Activated B cell treated with CpG ODN at 0.5 μM for 24 hours (primary cell): ENCODE results near the gene BUD13. TPM values are rescaled to one million over a fixed set of nuclear protein-coding genes. Genes with fewer than 3 reads are reported as not detected.

Experiments
- ATAC-seq: fragments of 200-7000 bp; cut with Tn5 transposase; one replicate; pipeline ENCODE4 v1.10.0; 2021; ENCODE audit warnings: low read depth, mild to moderate bottlenecking, moderate library complexity
- CTCF ChIA-PET: fragments of 350-600 bp; sonication (Branson Sonifier 250); formaldehyde crosslinking; loops from one replicate; lab custom pipeline; 2021; ENCODE audit warnings: antibody characterized with exemption; lab: Charles Lee
- POLR2A ChIA-PET: fragments of 350-600 bp; sonication (Branson Sonifier 250); formaldehyde crosslinking; loops from one replicate; lab custom pipeline; 2021; ENCODE audit warnings: antibody characterized with exemption; lab: Charles Lee
- DNase-seq: peaks from one replicate; pipeline ENCODE4 v3.0.0; 2022
- H3K27ac Mint-ChIP-seq: one replicate; pipeline ENCODE4 v1.8.0; 2020; ENCODE audit warnings: mixed read lengths
- H3K27me3 Mint-ChIP-seq: one replicate; pipeline ENCODE4 v1.8.0; 2021; ENCODE audit warnings: mixed read lengths
- H3K36me3 Mint-ChIP-seq: one replicate; pipeline ENCODE4 v1.8.0; 2021; ENCODE audit warnings: low read depth, mixed read lengths
- H3K4me1 Mint-ChIP-seq: one replicate; pipeline ENCODE4 v1.8.0; 2021; ENCODE audit warnings: mixed read lengths
- H3K4me3 Mint-ChIP-seq: one replicate; pipeline ENCODE4 v1.8.0; 2020; ENCODE audit warnings: mild to moderate bottlenecking, mixed read lengths
- H3K9me3 Mint-ChIP-seq: one replicate; pipeline ENCODE4 v1.8.0; 2020; ENCODE audit warnings: mixed read lengths
- intact Hi-C: fragments of 100-400 bp; cut with micrococcal nuclease; formaldehyde crosslinking; loops from one replicate; pipeline ENCODE4 v1.15.1; 2024
- total RNA-seq: library from RNA; stranded (reverse); gene quantifications from 2 replicates; pipeline ENCODE4 v1.2.3, GENCODE V29; 2022
- TF ChIP-seq, protein P1 (sequence below): fragments of 200-600 bp; IDR thresholded peaks from one replicate; pipeline ENCODE4 v1.8.0; 2022; ENCODE audit warnings: antibody characterized with exemption, mild to moderate bottlenecking

Gene BUD13
- total RNA-seq, 1 donor from 2014 or later: 18.8 TPM

DNA sequence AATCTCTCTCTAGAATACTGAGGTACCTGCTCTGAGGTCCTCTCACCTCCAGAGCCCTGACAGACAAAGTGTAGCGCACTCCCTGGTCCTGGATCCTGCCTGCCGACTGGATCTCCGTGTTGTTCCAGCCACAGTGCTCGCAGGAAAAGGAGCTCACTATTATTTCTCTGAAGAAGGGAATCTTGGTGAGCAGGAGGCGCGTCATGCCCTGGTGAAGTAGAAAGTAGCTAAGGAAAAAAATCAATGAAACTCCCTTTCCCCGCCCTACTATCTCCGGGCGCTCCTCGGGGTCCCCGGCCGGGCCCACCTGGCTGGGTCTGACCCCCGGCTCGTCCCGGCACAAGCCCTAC, 14.6 kb upstream of the BUD13 start:
- Mint-ChIP-seq H3K9me3 (no peaks in the 10 kb centered on the region), H3K4me3 (peak overlapping the region; percentile 98), H3K27me3 (peaks cover 4% of the 10 kb centered on the region), H3K4me1 (peaks cover 33% of the 10 kb centered on the region), H3K36me3 (peaks cover 55% of the 10 kb centered on the region), H3K27ac (peak overlapping the region; percentile 54)
- intact Hi-C loops: loop anchor here (5.0 kb wide), 2 partner anchors 65 to 310 kb away; partner anchors contain the start of gene SIK3
- CTCF ChIA-PET: interaction anchor here (0.7 to 1.2 kb wide), 4 partner anchors 14 to 318 kb away, joined by 3 to 7 read pairs (median 4); partner anchors contain the start of gene BUD13
- TF ChIP-seq, protein P1, sequence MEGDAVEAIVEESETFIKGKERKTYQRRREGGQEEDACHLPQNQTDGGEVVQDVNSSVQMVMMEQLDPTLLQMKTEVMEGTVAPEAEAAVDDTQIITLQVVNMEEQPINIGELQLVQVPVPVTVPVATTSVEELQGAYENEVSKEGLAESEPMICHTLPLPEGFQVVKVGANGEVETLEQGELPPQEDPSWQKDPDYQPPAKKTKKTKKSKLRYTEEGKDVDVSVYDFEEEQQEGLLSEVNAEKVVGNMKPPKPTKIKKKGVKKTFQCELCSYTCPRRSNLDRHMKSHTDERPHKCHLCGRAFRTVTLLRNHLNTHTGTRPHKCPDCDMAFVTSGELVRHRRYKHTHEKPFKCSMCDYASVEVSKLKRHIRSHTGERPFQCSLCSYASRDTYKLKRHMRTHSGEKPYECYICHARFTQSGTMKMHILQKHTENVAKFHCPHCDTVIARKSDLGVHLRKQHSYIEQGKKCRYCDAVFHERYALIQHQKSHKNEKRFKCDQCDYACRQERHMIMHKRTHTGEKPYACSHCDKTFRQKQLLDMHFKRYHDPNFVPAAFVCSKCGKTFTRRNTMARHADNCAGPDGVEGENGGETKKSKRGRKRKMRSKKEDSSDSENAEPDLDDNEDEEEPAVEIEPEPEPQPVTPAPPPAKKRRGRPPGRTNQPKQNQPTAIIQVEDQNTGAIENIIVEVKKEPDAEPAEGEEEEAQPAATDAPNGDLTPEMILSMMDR: no peak
- POLR2A ChIA-PET: interaction anchor here (0.6 to 3.1 kb wide), 9 partner anchors 9 to 392 kb away, joined by 3 to 52 read pairs (median 6); partner anchors contain the start of genes BUD13, PAFAH1B2 and SIDT2
- DNase-seq (no peak), ATAC-seq (peak; percentile 31)

DNA sequence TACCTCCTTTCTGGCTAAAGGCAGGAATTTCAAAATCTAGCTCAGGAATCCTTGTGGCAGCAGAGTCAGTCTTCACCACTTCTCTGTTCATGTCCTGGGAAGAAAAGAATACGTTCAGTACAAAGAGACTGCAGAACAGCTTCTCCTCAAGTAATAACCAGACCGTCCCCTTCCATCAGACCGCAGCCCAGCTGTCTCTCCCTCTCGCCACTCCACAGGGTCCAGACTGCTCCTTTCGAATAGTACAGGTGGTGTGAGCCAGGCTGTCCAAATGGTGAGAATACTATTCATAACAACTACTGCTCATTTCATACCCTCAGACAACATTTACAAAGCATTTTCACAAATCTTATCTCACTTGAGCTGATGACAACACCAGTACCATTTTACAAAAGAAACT, 14.2 kb upstream of the BUD13 start:
- H3K36me3 Mint-ChIP-seq: peaks cover 59% of the 10 kb centered on the region
- peaks cover 4% of the 10 kb centered on the region for H3K27me3 Mint-ChIP-seq
- intact Hi-C loops: loop anchor here (5.0 kb wide), 2 partner anchors 65 to 310 kb away; partner anchors contain the start of gene SIK3
- DNase-seq (no peak), ATAC-seq (no peak)
- POLR2A ChIA-PET: interaction anchor here (0.6 to 3.1 kb wide), 9 partner anchors 8 to 392 kb away, joined by 3 to 52 read pairs (median 6); partner anchors contain the start of genes BUD13, PAFAH1B2 and SIDT2
- H3K9me3 Mint-ChIP-seq: no peaks in the 10 kb centered on the region
- H3K4me1 Mint-ChIP-seq: peaks cover 33% of the 10 kb centered on the region
- CTCF ChIA-PET: interaction anchor here (0.8 to 1.2 kb wide), 4 partner anchors 14 to 319 kb away, joined by 3 to 5 read pairs (median 3); partner anchors contain the start of gene BUD13
- TF ChIP-seq, protein P1: no peak
- H3K27ac Mint-ChIP-seq: peak overlapping the region; percentile 54
- peak overlapping the region; percentile 98 for H3K4me3 Mint-ChIP-seq

DNA sequence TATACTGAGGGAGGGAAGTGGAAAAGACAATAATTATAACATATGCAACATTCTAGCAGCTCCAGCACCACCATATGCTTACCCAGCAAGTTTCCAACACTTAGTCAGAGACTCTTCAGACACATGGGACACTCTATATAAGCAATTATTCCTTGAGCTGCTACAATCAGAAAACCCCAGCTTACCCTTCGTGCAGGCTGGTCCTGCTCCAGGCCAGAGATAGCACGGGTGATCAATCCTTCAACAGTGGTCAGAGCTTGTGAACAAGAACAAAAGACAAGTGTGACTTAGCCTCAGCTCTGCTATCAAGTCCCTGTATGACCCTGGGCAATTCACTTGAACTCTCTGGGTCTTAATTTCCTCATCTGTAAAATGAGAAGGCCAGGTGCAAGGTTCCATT, 13.5 kb upstream of the BUD13 start:
- H3K27me3 Mint-ChIP-seq: peaks cover 4% of the 10 kb centered on the region
- DNase-seq: no peak
- no peak for ATAC-seq
- POLR2A ChIA-PET: interaction anchor here (0.7 to 3.1 kb wide), 6 partner anchors 12 to 393 kb away, joined by 3 to 52 read pairs (median 7); partner anchors contain the start of genes BUD13, PAFAH1B2 and SIDT2
- intact Hi-C loops: loop anchor here (5.0 kb wide), 2 partner anchors 66 to 311 kb away; partner anchors contain the start of gene SIK3
- TF ChIP-seq, protein P1: no peak
- peak overlapping the region; percentile 98 for H3K4me3 Mint-ChIP-seq
- H3K27ac Mint-ChIP-seq: no peak overlapping the region
- H3K9me3 Mint-ChIP-seq: no peaks in the 10 kb centered on the region
- H3K4me1 Mint-ChIP-seq: peaks cover 33% of the 10 kb centered on the region
- peaks cover 65% of the 10 kb centered on the region for H3K36me3 Mint-ChIP-seq
- CTCF ChIA-PET: interaction anchor here (1.1 to 1.2 kb wide), 2 partner anchors 50 to 52 kb away, joined by 3 read pairs; no protein-coding TSS in a partner anchor

DNA sequence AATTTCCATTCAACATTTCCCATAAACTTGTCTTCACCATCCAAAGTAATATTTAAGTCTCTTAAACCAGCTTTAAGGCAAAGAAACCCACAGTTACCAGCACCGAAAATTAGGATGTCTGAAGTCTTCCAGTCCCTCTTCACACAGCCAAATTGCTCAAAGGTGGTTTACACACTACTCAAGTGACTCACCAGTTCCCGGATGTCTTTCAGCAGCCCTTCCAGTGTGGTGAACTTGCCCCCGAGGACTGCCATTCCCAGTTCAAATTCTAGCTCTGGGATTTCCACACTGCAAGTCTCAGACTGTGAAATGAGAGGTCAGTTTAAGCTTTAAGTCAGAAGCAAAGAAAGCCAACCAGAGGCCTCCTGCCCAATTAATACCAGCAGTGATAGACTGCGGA, 9.9 kb upstream of the BUD13 start:
- peaks cover 17% of the 10 kb centered on the region for H3K4me1 Mint-ChIP-seq
- ATAC-seq: no peak
- ChIA-PET CTCF (no interaction called here), POLR2A (interaction anchor here (0.5 kb wide), 1 partner anchor 348 kb away, joined by 4 read pairs; no protein-coding TSS in a partner anchor)
- H3K36me3 Mint-ChIP-seq: peaks cover 92% of the 10 kb centered on the region
- no peaks in the 10 kb centered on the region for H3K9me3 Mint-ChIP-seq
- H3K4me3 Mint-ChIP-seq: no peak overlapping the region
- H3K27ac Mint-ChIP-seq: no peak overlapping the region
- DNase-seq: no peak
- TF ChIP-seq, protein P1: no peak
- intact Hi-C loops: no loop called here
- H3K27me3 Mint-ChIP-seq: no peaks in the 10 kb centered on the region

DNA sequence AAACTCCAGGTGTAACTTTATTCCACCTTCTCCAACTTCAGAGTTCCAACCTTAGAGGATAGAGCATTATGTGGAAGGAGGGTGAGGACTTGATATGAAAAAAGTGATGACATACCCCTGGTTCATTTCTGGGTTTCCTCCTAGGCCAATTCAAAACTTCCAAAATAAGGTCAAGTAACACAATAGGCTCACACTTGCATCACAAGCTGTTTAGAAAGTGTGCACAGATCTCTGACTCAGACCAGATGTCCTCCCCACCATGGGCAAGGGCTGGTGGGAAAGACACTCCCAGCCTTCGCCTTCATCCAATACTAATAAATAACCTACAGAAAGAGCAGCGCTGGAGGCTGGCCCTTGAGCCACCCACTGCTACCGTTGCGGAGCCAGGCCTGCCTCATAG, 5.8 kb upstream of the BUD13 start:
- Mint-ChIP-seq H3K27me3 (no peaks in the 10 kb centered on the region), H3K27ac (no peak overlapping the region), H3K9me3 (no peaks in the 10 kb centered on the region), H3K4me1 (peaks cover 12% of the 10 kb centered on the region), H3K4me3 (no peak overlapping the region), H3K36me3 (peaks cover 74% of the 10 kb centered on the region)
- ChIA-PET CTCF (interaction anchor here (1.1 kb wide), 1 partner anchor 10 kb away, joined by 3 read pairs; no protein-coding TSS in a partner anchor), POLR2A (interaction anchor here (1.0 kb wide), 1 partner anchor 9 kb away, joined by 3 read pairs; the partner anchor contains the start of gene ZPR1)
- no peak for ATAC-seq
- intact Hi-C loops: no loop called here
- TF ChIP-seq, protein P1: no peak
- DNase-seq: no peak
